ENCODE results near the gene OR2A7. TPM values are rescaled to one million over a fixed set of nuclear protein-coding genes. Genes with fewer than 3 reads are reported as not detected.
"Not testable (repeated sequence)": the region's sequence is repeated elsewhere in the genome, so short reads cannot be mapped to it uniquely, and the experiment has no call there.

OR2A7 gene
- 2.0 TPM in 2 replicates for total RNA-seq (2014; rRNA removed; shearing (Covaris generic))

GRCh38 chr7:144264692-144265091 lies at the start of gene OR2A7:
Gene OR2A7 (minus strand): TSS chr7:144264792. CDS start chr7:144259628, 5,164 bp downstream.
- not testable (repeated sequence) for H3K27me3 ChIP-seq (ENCODE audit: control insufficient read depth, insufficient read depth, low read length); DNase-seq; H3K36me3 ChIP-seq (replicated peaks; ENCODE audit: control insufficient read depth, insufficient read depth, low read length); H3K4me3 ChIP-seq (ENCODE audit: insufficient read depth, low read depth, low read length)

DNA sequence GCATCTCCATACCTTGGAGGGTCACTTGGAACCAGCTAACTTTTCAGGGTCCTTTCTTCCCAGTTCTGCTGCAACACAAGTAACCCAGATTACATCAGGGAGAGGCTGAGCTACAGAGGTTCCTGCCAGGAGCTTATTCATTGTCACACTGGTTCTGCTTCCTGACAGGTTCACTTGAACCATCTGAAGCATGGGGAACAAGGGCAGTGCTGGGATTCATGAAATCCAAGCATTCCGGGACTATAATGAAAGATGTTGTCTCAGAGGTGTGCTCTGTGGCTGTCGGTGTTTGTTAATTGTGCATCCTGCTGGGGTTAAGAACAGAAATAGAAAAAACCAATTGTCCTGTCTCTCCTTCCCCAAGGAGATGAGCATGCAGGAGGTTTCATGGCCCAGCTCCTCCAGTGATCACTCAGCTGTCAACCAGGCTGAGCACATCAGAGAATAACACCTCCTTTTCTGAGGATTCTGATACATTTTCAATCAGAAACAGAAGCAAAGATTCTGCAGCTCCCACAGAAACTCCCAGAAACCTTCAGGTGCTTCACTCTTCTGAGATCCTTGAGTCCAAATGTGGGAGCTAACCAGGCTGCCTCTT lies 47.4 kb upstream of the OR2A7 start, which contains the start of gene OR2A1:
Gene OR2A1, plus strand, starts transcription at position 548 of the 598 bp plus-strand sequence. CDS start 5,706 bp downstream, outside the sequence.
- H3K36me3 ChIP-seq (replicated peaks; ENCODE audit: control insufficient read depth, insufficient read depth, low read length); H3K27me3 ChIP-seq (ENCODE audit: control insufficient read depth, insufficient read depth, low read length); DNase-seq; H3K4me3 ChIP-seq (ENCODE audit: insufficient read depth, low read depth, low read length): not testable (repeated sequence)

DNA sequence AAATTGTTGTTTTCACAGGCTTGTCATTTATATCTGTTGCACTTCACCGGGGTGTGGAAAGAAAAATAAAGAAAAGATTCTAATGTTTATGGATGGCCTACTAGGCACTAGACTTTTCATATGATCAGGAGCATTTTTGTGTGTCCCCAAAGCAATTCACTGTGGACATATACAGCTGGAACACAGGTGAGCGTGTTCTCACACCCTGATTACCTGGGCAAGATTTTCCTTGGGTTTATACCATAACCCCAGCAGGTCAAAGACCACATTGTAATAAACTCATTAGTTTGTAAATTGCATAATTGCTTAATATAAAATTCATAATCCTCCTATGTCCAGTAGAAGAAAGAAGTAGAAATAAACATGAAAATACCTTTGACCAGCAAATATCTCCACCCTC lies 46.6 kb upstream of the OR2A7 start:
- not testable (repeated sequence) for DNase-seq; H3K36me3 ChIP-seq (replicated peaks; ENCODE audit: control insufficient read depth, insufficient read depth, low read length); H3K27me3 ChIP-seq (ENCODE audit: control insufficient read depth, insufficient read depth, low read length); H3K4me3 ChIP-seq (ENCODE audit: insufficient read depth, low read depth, low read length)

GRCh38 chr7:144309702-144310101 lies 45.1 kb upstream of the OR2A7 start:
- DNase-seq; H3K4me3 ChIP-seq (ENCODE audit: insufficient read depth, low read depth, low read length): not testable (repeated sequence)

DNA sequence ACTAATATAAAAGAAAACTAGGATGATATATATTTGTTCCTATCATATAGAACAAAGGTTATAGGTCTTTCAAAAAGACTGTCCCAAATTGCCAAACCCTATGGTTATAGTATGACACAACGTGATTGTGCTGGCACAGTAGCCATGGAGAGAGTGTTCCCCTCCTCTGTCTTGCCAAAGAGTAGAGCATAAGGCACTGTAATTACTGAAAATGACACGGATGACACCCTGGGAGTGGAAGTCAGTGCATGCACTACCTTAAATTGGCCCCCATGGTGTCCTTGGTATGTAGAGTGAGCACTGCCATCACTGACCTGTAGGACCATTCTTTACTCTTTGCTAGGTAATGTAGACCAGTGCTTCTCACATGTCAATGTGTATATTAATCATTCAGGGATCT lies 40.6 kb upstream of the OR2A7 start:
- H3K4me3 ChIP-seq (ENCODE audit: insufficient read depth, low read depth, low read length); DNase-seq; H3K36me3 ChIP-seq (replicated peaks; ENCODE audit: control insufficient read depth, insufficient read depth, low read length); H3K27me3 ChIP-seq (ENCODE audit: control insufficient read depth, insufficient read depth, low read length): not testable (repeated sequence)

More at GRCh38 chr7:144309702-144310101, 45.1 kb upstream of the OR2A7 start:
- H3K36me3 ChIP-seq (replicated peaks; ENCODE audit: control insufficient read depth, insufficient read depth, low read length); H3K27me3 ChIP-seq (ENCODE audit: control insufficient read depth, insufficient read depth, low read length): not testable (repeated sequence)

- H3K36me3 ChIP-seq (replicated peaks; ENCODE audit: control insufficient read depth, insufficient read depth, low read length); H3K4me3 ChIP-seq (ENCODE audit: insufficient read depth, low read depth, low read length); H3K27me3 ChIP-seq (ENCODE audit: control insufficient read depth, insufficient read depth, low read length); DNase-seq: not testable (repeated sequence)
Measured at GRCh38 chr7:144303607-144304006, 39.0 kb upstream of the OR2A7 start.

- H3K36me3 ChIP-seq (replicated peaks; ENCODE audit: control insufficient read depth, insufficient read depth, low read length); H3K4me3 ChIP-seq (ENCODE audit: insufficient read depth, low read depth, low read length); H3K27me3 ChIP-seq (ENCODE audit: control insufficient read depth, insufficient read depth, low read length); DNase-seq: not testable (repeated sequence)
Measured at GRCh38 chr7:144302578-144303303, 38.1 kb upstream of the OR2A7 start.

- H3K36me3 ChIP-seq (replicated peaks; ENCODE audit: control insufficient read depth, insufficient read depth, low read length): not testable (repeated sequence)
Measured at GRCh38 chr7:144293794-144294499, 29.4 kb upstream of the OR2A7 start.

GRCh38 chr7:144292384-144293161 lies 28.0 kb upstream of the OR2A7 start:
- DNase-seq; H3K36me3 ChIP-seq (replicated peaks; ENCODE audit: control insufficient read depth, insufficient read depth, low read length); H3K27me3 ChIP-seq (ENCODE audit: control insufficient read depth, insufficient read depth, low read length); H3K4me3 ChIP-seq (ENCODE audit: insufficient read depth, low read depth, low read length): not testable (repeated sequence)

More at GRCh38 chr7:144293794-144294499, 29.4 kb upstream of the OR2A7 start:
- not testable (repeated sequence) for DNase-seq; H3K27me3 ChIP-seq (ENCODE audit: control insufficient read depth, insufficient read depth, low read length); H3K4me3 ChIP-seq (ENCODE audit: insufficient read depth, low read depth, low read length)

GRCh38 chr7:144291607-144292006 lies 27.0 kb upstream of the OR2A7 start:
- H3K27me3 ChIP-seq (ENCODE audit: control insufficient read depth, insufficient read depth, low read length); H3K36me3 ChIP-seq (replicated peaks; ENCODE audit: control insufficient read depth, insufficient read depth, low read length); H3K4me3 ChIP-seq (ENCODE audit: insufficient read depth, low read depth, low read length); DNase-seq: not testable (repeated sequence)

GRCh38 chr7:144287171-144287784 lies 22.7 kb upstream of the OR2A7 start:
- not testable (repeated sequence) for H3K4me3 ChIP-seq (ENCODE audit: insufficient read depth, low read depth, low read length); DNase-seq; H3K27me3 ChIP-seq (ENCODE audit: control insufficient read depth, insufficient read depth, low read length); H3K36me3 ChIP-seq (replicated peaks; ENCODE audit: control insufficient read depth, insufficient read depth, low read length)

- not testable (repeated sequence) for H3K27me3 ChIP-seq (ENCODE audit: control insufficient read depth, insufficient read depth, low read length); DNase-seq; H3K4me3 ChIP-seq (ENCODE audit: insufficient read depth, low read depth, low read length); H3K36me3 ChIP-seq (replicated peaks; ENCODE audit: control insufficient read depth, insufficient read depth, low read length)
Measured at GRCh38 chr7:144283716-144284115, 19.1 kb upstream of the OR2A7 start.

GRCh38 chr7:144282490-144282889 lies 17.9 kb upstream of the OR2A7 start:
- not testable (repeated sequence) for H3K36me3 ChIP-seq (replicated peaks; ENCODE audit: control insufficient read depth, insufficient read depth, low read length); H3K27me3 ChIP-seq (ENCODE audit: control insufficient read depth, insufficient read depth, low read length); H3K4me3 ChIP-seq (ENCODE audit: insufficient read depth, low read depth, low read length); DNase-seq

- not testable (repeated sequence) for H3K4me3 ChIP-seq (ENCODE audit: insufficient read depth, low read depth, low read length); H3K27me3 ChIP-seq (ENCODE audit: control insufficient read depth, insufficient read depth, low read length); H3K36me3 ChIP-seq (replicated peaks; ENCODE audit: control insufficient read depth, insufficient read depth, low read length); DNase-seq
Measured at GRCh38 chr7:144281981-144282380, 17.4 kb upstream of the OR2A7 start.
